Dermis microvascular lymphatic vessel endothelial cell (primary cell): ENCODE measurements around the gene COL6A2. TPM values are rescaled to one million over a fixed set of nuclear protein-coding genes. Genes with fewer than 3 reads are reported as not detected.
A peak's percentile ranks its signal among the peaks of the same experiment; 100 is the strongest.

Source experiments
- DNase-seq, 2 donors: peaks; one replicate each; pipeline versions ENCODE4 v3.0.0 to v3.0.0-alpha.2; 2010; ENCODE audit warnings: low read depth in 2 of 2
- total RNA-seq: library from RNA; depleted of rRNA; stranded (reverse); fragments of >200 nt; gene quantifications from 2 replicates; pipeline ENCODE4 v1.2.1, GENCODE V29; 2014

Gene COL6A2
- total RNA-seq, 1 donor from 2014 or later: 6.5 TPM

DNA sequence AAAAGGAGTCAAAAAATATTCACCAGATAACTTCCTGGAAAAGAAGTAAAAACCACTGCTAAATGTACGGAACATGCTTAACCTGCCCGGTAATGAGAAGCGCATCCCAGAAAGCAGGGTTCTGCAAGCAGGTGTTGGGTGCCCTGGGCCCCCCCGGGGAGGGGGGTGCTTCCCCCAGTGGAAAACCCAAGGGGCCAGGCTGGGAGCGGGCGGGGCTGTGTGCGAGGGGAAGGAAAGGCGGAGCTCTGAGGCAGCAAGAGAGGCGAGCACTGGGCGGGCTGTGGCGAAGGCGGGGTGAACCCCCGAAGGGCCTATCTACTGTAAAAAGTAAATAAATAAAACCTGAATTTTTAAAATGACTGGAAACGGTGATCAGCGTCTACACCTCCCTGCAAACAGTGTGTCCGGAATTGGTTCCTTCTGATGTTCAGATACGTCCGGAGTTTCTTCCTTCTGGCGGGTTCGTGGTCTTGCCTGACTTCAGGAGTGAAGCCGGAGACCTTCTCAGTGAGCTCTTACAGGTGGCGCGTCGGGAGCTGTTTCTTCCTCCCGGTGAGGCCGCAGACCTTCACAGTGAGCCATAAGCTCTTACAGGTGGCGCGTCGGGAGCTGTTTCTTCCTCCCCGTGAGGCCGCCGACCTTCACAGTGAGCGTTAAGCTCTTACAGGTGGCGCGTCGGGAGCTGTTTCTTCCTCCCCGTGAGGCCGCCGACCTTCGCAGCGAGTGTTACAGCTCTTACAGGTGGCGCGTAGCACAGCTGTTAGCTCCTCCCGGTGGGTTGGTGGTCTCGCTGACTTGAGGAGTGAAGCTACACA lies 44.1 kb downstream of the COL6A2 start:
- DNase-seq: no peak

- no peak for DNase-seq
Measured at GRCh38 chr21:46142582-46143473, 44.9 kb downstream of the COL6A2 start.

DNA sequence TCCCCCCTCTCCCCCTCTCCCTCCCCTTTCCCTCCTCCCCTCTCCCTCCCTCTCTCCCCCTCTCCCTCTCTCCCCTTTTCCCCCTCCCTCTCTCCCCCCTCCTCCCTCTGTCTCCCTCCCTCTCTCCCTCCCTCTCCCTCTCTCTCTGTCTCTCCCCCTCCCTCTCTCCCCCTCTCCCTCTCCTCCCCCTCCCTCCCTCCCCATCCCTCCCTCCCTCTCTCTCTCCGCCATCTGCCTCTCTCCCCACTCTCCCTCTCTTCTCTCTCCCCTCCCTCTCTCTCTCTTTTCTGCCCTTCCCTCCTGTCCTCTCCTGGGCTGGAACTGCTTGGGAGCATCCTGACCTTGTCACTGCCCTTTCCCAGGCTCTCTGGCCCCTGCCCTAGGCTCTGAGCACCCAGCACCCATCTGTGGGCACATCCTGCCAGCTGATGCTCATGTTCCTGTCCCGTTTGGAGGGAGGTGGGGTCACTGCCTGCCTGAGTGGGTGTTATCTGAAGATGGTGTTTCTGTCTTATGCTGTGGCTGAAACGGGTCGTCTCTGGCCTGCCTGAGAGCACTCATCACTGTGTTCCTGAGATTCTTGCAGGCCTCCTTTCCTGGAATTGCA lies 46.7 kb downstream of the COL6A2 start:
- no peak for DNase-seq

- no peak for DNase-seq
Measured at GRCh38 chr21:46145159-46145839, 47.4 kb downstream of the COL6A2 start.

GRCh38 chr21:46145840-46146691 lies 48.2 kb downstream of the COL6A2 start:
- no peak for DNase-seq

- no peak for DNase-seq
Measured at GRCh38 chr21:46146856-46147255, 48.9 kb downstream of the COL6A2 start.

GRCh38 chr21:46147429-46147828 lies 49.5 kb downstream of the COL6A2 start:
- peak; percentile 51 to 71 for DNase-seq

- DNase-seq: no peak
Measured at GRCh38 chr21:46148106-46148505, 50.2 kb downstream of the COL6A2 start.

DNA sequence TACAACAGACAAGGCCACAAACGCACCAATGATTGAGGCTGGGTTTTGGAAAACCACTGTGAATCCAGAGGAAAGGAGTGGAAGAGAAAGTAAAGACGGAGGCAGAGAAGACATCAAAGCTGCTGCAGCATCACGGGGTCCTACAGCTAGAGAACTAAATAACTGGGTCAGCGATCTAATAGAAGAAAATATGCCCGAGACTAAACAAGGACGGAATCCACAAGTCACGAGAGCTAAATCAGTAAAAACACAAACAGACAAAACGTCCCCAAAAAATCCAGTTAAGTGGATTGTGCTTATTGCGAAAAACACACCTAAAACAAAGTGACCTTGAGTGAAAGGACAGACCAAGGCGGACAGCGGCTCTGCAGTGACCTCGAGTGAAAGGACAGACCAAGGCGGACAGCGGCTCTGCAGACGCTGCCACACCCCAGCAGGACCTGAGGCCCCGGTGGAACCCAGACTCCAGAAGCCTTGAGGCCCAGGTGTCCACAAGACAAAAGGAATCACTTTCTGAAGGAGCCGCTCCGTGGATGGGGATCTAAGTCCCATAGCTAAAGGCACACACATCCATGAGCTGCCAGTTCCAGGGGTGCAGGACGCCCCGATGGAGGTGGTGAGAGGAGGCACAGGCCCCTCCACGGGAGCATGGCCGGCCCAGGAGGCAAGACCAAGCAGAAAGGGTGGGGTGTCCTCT lies 51.4 kb downstream of the COL6A2 start:
- no peak for DNase-seq

DNA sequence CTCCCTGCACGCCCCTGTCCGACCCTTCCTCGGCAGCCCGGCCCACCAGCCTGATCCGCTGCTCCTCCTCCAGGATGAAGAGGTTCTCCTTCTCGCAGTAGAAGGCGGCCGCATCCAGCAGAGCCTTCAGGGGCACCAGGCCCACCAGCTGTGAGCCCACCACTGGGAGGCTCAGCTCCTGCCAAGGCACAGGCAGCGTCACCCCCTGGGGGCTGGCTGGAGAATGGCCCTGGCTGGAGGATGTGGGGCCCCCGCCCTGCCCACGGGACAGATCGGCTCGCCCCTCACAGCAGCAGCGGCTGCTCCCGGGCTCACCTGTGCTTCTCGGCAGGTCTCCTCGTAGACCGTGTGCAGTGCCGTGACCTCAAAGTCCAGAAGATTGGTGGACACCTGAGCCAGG lies 52.2 kb downstream of the COL6A2 start:
- DNase-seq: no peak

- no peak for DNase-seq
Measured at GRCh38 chr21:46150491-46151121, 52.7 kb downstream of the COL6A2 start.

GRCh38 chr21:46151261-46151988 lies 53.5 kb downstream of the COL6A2 start:
- DNase-seq: no peak

DNA sequence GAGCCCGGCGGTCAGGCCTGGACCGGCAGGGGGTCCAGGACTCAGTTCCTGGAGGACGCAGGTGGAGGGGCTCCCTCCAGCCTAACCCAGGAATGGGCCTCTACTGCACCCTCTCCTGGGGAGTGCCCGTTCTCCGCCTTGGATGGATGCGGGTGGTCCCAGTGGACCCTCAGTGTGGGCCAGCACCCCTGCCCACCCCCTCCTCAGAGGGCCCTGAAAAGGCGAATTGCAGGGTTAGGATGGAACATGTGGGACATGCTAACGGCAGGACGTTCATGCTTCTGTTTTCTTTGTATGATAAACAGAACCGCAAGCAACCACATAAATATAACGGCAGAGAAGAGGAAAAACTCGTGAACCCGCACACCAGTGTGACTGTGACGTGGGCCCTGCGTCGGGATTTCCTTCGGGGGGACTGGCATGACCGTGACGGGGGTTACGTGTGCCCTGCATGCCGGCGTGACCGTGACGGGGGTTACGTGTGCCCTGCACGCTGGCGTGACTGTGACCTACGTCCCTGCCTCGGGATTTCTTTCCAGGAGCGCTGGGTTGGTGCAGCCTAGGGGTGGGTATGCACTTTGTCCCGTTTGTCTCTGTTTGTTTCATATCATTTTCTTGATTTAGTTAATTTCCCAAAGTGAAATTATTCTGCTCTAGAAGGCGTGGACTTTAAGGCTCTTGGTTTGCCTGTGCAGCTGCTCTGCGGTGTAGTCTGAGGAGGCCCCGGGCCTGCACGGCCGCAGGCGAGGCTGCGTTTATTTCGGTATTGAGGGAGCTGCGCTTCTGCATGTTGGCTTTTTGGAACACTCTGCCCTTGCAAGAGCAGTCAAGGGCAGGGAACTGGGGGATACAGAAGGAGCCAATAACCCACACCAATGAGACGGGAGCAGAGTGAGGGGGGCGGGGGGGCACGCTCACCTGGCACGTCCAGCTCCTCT lies 54.3 kb downstream of the COL6A2 start:
- no peak for DNase-seq

DNA sequence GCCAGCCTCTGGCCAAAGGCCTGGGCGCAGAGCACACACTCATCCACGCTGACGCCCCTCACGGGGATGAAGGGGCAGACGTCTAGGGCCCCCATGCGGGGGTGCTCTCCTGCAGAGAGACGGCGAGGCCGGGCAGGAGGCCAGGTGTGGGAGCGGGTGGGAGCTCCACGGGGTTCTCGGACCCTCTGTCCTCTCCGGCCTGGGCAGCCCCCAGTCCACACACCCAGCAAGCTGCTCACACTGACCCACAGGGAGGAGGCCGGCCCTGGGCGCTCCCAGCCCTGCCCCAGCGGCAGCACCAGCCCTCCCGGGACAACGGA lies 55.0 kb downstream of the COL6A2 start:
- DNase-seq: no peak

DNA sequence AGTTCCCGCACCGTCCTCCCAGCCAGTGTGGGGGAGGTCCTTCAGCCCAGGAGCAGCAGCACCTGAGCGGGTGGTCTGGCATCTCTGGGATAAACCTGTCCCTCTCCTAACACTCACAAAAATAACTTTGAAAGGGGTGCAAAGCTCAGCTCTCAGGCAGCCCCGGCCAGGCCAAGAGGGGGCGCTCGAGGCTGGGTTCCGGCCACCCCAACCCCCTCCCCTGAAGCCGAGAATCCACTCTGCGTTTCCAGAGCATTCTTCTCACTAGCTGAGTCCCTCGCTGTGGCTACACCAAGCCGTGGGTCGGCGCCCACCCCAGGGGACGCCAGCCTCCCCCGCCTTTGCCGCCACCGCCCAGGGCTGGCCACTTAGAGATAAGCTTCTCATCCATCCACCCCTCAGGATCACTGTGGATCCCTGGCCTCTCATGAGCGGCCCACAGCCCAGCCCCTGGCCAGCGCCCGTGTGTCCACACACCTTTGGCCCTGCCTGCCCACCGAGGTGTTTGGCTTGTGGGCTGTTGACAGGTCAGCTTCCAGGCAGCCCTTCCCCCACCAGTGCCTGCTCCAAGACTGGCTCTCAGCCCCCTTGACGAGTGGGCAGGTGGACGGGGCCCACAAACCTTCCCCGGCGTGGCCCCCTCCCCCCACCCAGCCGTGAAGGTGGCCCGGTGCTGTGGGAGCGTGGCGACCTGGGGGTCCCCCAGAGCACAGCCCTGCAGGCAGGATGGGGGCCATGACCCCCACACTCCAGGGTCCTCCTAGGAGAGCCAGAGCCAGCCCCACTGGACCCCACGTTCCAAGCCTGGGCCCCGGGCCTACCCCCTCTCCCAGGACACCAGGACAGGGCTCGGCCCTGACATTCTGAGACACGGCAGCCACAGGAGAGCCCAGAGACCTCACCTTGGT lies 55.6 kb downstream of the COL6A2 start:
- peak in 1 of 2 donors; percentile 54 for DNase-seq

DNA sequence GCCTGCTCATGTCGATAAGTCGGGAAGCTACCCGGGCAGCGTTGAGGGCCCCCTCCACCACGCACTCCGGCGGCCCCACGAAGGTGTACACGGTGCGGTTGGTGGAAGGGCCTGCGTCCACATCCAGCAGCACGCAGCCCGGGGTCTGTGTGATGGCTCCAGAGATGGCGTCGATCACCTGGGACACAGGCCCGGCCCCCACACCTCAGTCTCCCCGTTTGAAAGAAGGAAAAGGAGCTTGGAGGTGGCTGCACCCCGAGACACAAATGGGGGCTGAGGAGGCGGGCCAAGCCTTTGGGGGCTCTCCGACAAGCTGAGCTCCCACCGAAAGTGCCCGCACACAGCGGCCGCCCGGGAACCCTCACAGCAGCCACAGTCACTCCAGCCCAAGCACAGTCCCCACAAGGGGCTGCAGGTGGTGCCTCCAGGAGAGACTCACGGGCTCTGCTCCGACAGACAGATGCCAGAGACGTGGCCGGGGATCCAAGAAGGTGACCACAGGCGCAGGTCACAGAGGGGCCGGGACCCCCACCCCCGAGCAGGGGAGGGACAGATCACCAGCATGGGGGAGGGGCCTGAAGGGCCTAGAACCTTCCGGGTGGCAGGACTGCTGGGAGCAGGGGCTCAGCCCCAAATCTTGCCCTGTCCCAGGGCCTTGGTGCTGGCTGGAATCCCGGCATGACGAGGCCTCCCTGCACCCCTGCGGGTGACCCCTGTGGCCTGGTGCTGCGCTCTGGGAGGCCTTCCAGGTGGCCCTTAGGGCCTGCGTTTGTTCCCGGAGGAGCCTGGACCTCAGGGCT lies 56.4 kb downstream of the COL6A2 start:
- no peak for DNase-seq
